Heart left ventricle (tissue), 16 donors: ENCODE results near the gene SMG7. TPM values are rescaled to one million over a fixed set of nuclear protein-coding genes. Genes with fewer than 3 reads are reported as not detected.
A peak's percentile ranks its signal among the peaks of the same experiment; 100 is the strongest.

Experiments
- ATAC-seq, 4 donors: fragments of 200-7000 bp; cut with Tn5 transposase; one replicate each; pipeline ENCODE4 v1.9.1; 2020 to 2022; ENCODE audit warnings: moderate library complexity in 4 of 4, mild to moderate bottlenecking in 3 of 4, moderate number of reproducible peaks in 1 of 4
- DNase-seq, 5 donors: peaks; one replicate each; pipeline ENCODE4 v3.0.0-alpha.2; 2020
- H3K27ac ChIP-seq, 12 donors: fragments of 200-600 bp; sonication (generic) in 4 of 12; one replicate each; pipeline versions ENCODE4 v1.5.0 to v1.8.0; 2016 to 2022; ENCODE audit warnings: mild to moderate bottlenecking in 2 of 12
- H3K27me3 ChIP-seq, 9 donors: fragments of 200-600 bp; sonication (generic) in 2 of 9; one replicate each; pipeline versions ENCODE4 v1.5.1 to v1.8.0; 2016 to 2022; ENCODE audit warnings: mild to moderate bottlenecking in 3 of 9
- H3K36me3 ChIP-seq, 9 donors: fragments of 200-600 bp; sonication (generic) in 2 of 9; one replicate each; pipeline versions ENCODE4 v1.5.0 to v1.8.0; 2018 to 2022; ENCODE audit warnings: mild to moderate bottlenecking in 2 of 9
- H3K4me1 ChIP-seq, 12 donors: fragments of 200-600 bp; sonication (generic) in 4 of 12; one replicate each; pipeline versions ENCODE4 v1.5.0 to v1.8.0; 2016 to 2022; ENCODE audit warnings: mild to moderate bottlenecking in 3 of 12
- H3K4me3 ChIP-seq, 12 donors: fragments of 200-600 bp; sonication (generic) in 4 of 12; one replicate each; pipeline versions ENCODE4 v1.5.0 to v1.8.0; 2017 to 2022; ENCODE audit warnings: mild to moderate bottlenecking in 9 of 12, moderate library complexity in 4 of 12
- H3K9me3 ChIP-seq, 12 donors: fragments of 200-600 bp; sonication (generic) in 4 of 12; one replicate each; pipeline versions ENCODE4 v1.5.0 to v1.8.0; 2016 to 2022; ENCODE audit warnings: mild to moderate bottlenecking in 1 of 12
- POLR2A ChIP-seq, 2 donors: fragments of 450-650 bp; IDR thresholded peaks; one replicate each; pipeline ENCODE4 v1.6.1; 2017; ENCODE audit warnings: antibody characterized with exemption in 2 of 2, mild to moderate bottlenecking in 2 of 2, moderate library complexity in 2 of 2
- WGBS, 4 donors: extraction: QIAGEN DNeasy Blood & Tissue Kit in 2 of 4; methylation state at CpG; one replicate each; pipeline versions ENCODE4 v1.1.5 to v1.1.7; 2013 to 2018; 5-methylcytosine and 5-hydroxymethylcytosine counted together
- intact Hi-C, 10 donors: fragments of 100-400 bp; cut with DNase I; formaldehyde crosslinking; loops; one replicate each; pipeline versions ENCODE4 v1.11.1 to v1.14.2; 2022
- polyA plus RNA-seq, 2 donors: library from polyadenylated mRNA; stranded (reverse); fragments of 200-250 nt; gene quantifications; one replicate each; pipeline ENCODE4 v1.2.3, GENCODE V29; 2013
- total RNA-seq, 9 donors: library from RNA; depleted of rRNA in 2 of 9; stranded (reverse); fragments of >200 nt in 2 of 9; fragmentation: NEBNext Ultra II Directional in 3 of 9; extraction: Animal tissue kit (Norgen Biotek cat#: 25700) in 3 of 9; gene quantifications; one replicate each; pipeline versions ENCODE4 v1.1.0 to v1.2.4, GENCODE V29; 2016 to 2023
- TF ChIP-seq, protein P1 (sequence below), 12 donors: fragments of 200-600 bp; sonication (generic) in 4 of 12; IDR thresholded peaks; one replicate each; pipeline versions ENCODE4 v1.5.0 to v1.8.0; 2018 to 2022; ENCODE audit warnings: antibody characterized with exemption in 12 of 12, mild to moderate bottlenecking in 5 of 12
- donor health status: ischemic (EF 13 %, LVEDD 7.1; RV severe dilation, severe dysfunction).
- donor health status: healthy with polysubstance abuse.
- donor health status: DM: no; HTN: yes; CAD: no.
- donor health status: DM: no; HTN: no; CAD: no.
- donor health status: ischemic (EF 25% LVEDD 6.9; RV normal size, moderate dysfunction).
- donor health status: ischemic (EF 25% LVEDD 5.7; RV mildly dilated, moderate dysfunction).
- donor health status: healthy.
- donor health status: DM: yes; HTN: yes; CAD: no.
- donor health status: ischemic (EF 35%, LVEDD 5.7; RV mildly dilated, moderate dysfunction).
- donor health status: nonischemic (EF 11% LVEDD 7.7; RV severe dilation, severe dysfunction).
- donor health status: DM: yes; HTN: yes; CAD: no.
- donor health status: PGD.
- donor health status: ischemic (EF 29% LVEDD 5.4; RV normal size, mild dysfunction).
- donor health status: nonischemic (EF 23%, LVEDD 6.1; RV moderate dilation, normal function).

Gene SMG7
- total and polyA plus RNA-seq, 11 donors = 15.3 to 55.0 (median 38.3) TPM

DNA sequence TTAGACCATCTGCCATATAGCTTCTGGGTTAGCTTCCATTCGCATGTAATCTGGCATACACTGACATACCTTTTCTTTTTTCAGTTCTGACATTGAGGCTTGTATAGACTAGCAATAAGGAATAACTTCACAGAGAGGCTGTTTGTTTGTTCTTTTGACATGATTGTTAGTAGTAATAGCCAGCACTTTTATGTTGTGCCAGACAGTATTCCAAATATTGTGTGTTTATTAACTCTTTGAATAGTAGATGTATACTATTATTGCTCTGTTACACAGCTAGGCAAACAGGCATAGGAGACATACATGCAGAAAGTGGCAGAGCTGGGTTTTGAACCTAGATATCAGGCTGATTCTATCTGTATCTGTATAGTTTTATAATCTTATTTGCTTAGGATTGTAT is 12.6 kb downstream of the SMG7 start:
- no peak for ATAC-seq
- intact Hi-C loops = no loop called here
- no peak overlapping the region for H3K4me3 ChIP-seq
- 70 to 78% (median 75%) methylated on average over 1 of the region's 1 CpG for WGBS, 4 donors
- peaks cover 4 to 65% (median 30%) of the 10 kb centered on the region in 12 donors for H3K4me1 ChIP-seq
- no peaks in the 10 kb centered on the region for H3K27me3 ChIP-seq
- TF ChIP-seq, protein P1, sequence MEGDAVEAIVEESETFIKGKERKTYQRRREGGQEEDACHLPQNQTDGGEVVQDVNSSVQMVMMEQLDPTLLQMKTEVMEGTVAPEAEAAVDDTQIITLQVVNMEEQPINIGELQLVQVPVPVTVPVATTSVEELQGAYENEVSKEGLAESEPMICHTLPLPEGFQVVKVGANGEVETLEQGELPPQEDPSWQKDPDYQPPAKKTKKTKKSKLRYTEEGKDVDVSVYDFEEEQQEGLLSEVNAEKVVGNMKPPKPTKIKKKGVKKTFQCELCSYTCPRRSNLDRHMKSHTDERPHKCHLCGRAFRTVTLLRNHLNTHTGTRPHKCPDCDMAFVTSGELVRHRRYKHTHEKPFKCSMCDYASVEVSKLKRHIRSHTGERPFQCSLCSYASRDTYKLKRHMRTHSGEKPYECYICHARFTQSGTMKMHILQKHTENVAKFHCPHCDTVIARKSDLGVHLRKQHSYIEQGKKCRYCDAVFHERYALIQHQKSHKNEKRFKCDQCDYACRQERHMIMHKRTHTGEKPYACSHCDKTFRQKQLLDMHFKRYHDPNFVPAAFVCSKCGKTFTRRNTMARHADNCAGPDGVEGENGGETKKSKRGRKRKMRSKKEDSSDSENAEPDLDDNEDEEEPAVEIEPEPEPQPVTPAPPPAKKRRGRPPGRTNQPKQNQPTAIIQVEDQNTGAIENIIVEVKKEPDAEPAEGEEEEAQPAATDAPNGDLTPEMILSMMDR (IDR thresholded peaks at IDR 0.05) = no peak
- TF ChIP-seq POLR2A (IDR thresholded peaks at IDR 0.05) = no peak
- H3K36me3 ChIP-seq = no peaks in the 10 kb centered on the region
- DNase-seq = no peak
- no peak overlapping the region for H3K27ac ChIP-seq
- H3K9me3 ChIP-seq = no peaks in the 10 kb centered on the region

DNA sequence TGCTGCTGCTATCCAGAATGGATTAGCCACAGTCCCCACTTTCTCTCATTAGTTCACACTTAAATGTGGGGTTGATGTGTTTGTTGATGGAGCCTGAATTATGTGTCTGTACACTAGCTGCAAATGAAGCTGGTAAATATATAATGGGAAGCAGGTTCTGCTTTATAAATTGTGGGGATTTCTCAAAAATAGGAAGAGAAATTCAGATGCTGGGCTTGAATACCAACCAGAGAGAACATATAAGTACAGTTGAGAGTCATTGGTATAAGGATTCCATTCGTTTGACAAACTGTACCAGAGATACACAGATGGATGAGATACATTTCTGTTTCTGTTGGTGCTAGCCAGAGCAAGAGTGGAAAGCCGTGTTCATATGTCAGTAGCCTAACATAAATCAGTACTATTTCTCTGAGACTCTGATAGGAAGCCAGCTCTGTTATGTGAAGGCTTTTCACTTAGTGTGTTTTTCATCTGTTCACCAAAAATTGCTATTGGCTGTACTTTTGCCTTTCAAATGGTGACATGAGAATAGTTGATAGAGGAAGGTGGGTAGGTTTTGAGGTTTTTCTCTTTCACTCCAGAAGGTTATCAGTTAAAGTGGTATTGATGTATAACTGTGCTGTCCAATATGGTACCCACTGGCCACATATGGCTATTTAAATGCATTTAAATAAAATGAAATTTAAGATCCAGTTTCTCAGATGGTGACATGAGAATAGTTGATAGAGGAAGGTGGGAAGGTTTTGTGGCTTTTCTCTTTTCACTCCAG is 15.6 kb downstream of the SMG7 start:
- H3K36me3 ChIP-seq = no peaks in the 10 kb centered on the region
- peaks cover 0 to 47% (median 20%) of the 10 kb centered on the region in 12 donors for H3K4me1 ChIP-seq
- no peak for DNase-seq
- H3K27me3 ChIP-seq = no peaks in the 10 kb centered on the region
- TF ChIP-seq, protein P1 (IDR thresholded peaks at IDR 0.05) = no peak
- TF ChIP-seq POLR2A (IDR thresholded peaks at IDR 0.05) = no peak
- WGBS, 4 donors = 72 to 85% (median 77%) methylated on average over 2 of the region's 2 CpGs
- no peak for ATAC-seq
- no peaks in the 10 kb centered on the region for H3K9me3 ChIP-seq
- H3K4me3 ChIP-seq = no peak overlapping the region
- H3K27ac ChIP-seq = no peak overlapping the region
- intact Hi-C loops = no loop called here

DNA sequence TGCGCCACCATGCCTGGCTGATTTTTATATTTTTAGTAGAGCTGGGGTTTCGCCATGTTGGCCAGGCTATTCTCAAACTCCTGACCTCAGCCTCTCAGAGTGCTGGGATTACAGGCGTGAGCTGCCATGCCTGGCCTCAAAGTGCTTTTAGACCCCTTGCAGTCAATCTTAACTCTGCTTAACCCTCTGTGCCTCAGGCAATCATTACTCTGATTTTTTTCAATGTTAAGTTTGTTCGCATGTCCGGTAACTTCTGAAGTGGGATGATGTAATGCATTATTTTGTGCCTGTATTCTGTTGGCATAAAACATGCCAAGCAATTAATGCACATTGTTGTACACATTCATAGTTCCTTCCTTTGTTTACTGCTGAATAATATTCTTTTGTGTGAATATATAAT is 18.6 kb downstream of the SMG7 start:
- 54 to 58% (median 57%) methylated on average over 5 of the region's 5 CpGs for WGBS, 4 donors
- Histone ChIP-seq H3K4me1 (peaks cover 0 to 39% (median 12%) of the 10 kb centered on the region in 12 donors), H3K27me3 (no peaks in the 10 kb centered on the region), H3K4me3 (no peak overlapping the region), H3K9me3 (no peaks in the 10 kb centered on the region), H3K36me3 (no peaks in the 10 kb centered on the region), H3K27ac (peak overlapping the region in 2 of 12 donors; percentile 11 to 22)
- DNase-seq (no peak), ATAC-seq (peak in 1 of 4 donors; percentile 18)
- TF ChIP-seq, protein P1 (IDR thresholded peaks at IDR 0.05) = no peak
- intact Hi-C loops = no loop called here

DNA sequence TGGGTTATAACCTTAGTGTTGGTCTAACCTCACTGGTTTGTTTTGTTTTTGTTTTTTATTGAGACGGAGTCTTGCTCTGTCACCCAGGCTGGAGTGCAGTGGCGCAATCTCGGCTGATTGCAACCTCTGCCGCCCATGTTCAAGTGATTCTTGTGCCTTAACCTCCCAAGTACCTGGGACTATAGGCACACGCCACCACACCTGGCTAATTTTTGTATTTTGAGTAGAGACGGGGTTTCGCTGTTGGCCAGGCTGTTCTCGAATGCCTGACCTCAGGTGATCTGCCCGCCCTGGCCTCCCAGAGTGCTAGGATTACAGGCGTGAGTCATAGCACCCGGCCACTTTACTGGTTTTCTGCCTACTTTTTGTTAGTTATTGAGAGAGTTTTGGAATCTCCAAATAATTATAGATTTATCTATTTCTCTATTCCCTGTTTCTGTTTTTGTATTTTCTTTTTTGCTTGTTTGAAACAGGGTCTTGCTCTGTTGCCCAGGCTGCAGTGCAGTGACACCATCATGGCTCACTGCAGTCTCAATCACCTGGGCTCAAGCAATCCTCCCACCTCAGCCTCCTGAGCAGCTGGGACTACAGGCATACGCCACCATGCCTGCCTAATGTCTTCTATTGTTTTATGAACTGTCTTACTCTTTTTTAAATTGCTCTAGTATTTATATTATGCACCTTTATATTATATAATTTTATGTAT is 21.4 kb downstream of the SMG7 start:
- H3K27me3 ChIP-seq = no peaks in the 10 kb centered on the region
- no peak for ATAC-seq
- peaks cover 0 to 32% (median 11%) of the 10 kb centered on the region in 12 donors for H3K4me1 ChIP-seq
- H3K27ac ChIP-seq = no peak overlapping the region
- H3K4me3 ChIP-seq = no peak overlapping the region
- DNase-seq = no peak
- no peaks in the 10 kb centered on the region for H3K36me3 ChIP-seq
- no peak for TF ChIP-seq POLR2A (IDR thresholded peaks at IDR 0.05)
- TF ChIP-seq, protein P1 (IDR thresholded peaks at IDR 0.05) = no peak
- no peaks in the 10 kb centered on the region for H3K9me3 ChIP-seq
- 90 to 96% (median 94%) methylated on average over 12 of the region's 12 CpGs for WGBS, 4 donors
- intact Hi-C loops = no loop called here
